GM23338 (cell line): ENCODE measurements around the gene OR8D4. TPM values are rescaled to one million over a fixed set of nuclear protein-coding genes. Genes with fewer than 3 reads are reported as not detected.

Experiments
- EZH2 ChIP-seq: fragments of 200-600 bp; sonication (generic); IDR thresholded peaks from one replicate; pipeline ENCODE4 v1.8.0; 2017; ENCODE audit warnings: antibody characterized with exemption, mild to moderate bottlenecking, low read depth; ENCODE audit not compliant: unreplicated experiment
- NANOG ChIP-seq: IDR thresholded peaks from 2 replicates; pipeline ENCODE4 v1.6.1; 2016; ENCODE audit warnings: antibody characterized with exemption, borderline replicate concordance
- POLR2AphosphoS5 ChIP-seq: IDR thresholded peaks from 2 replicates; pipeline ENCODE4 v1.6.1; 2016; ENCODE audit warnings: antibody characterized with exemption, low read depth
- STAT1 ChIP-seq: IDR thresholded peaks from one replicate; pipeline ENCODE4 v1.6.1; 2016; ENCODE audit warnings: antibody characterized with exemption; ENCODE audit not compliant: unreplicated experiment
- ZNF331 ChIP-seq: fragments of 250-450 bp; sonication (Bioruptor Pico); IDR thresholded peaks from 2 replicates; pipeline ENCODE4 v1.5.0; 2020; ENCODE audit warnings: low read depth, mild to moderate bottlenecking, moderate library complexity
- polyA plus RNA-seq: library from polyadenylated mRNA; unstranded; fragments of >200 nt; fragmentation: Nextera tagmentation; extraction: Ambion mirVana; gene quantifications from 2 replicates; pipeline ENCODE4 v1.2.1, GENCODE V29; 2016
- total RNA-seq: library from RNA; depleted of rRNA; stranded (reverse); fragments of >200 nt; shearing (Covaris generic); gene quantifications from 2 replicates; pipeline ENCODE4 v1.2.3, GENCODE V29; 2014
- TF ChIP-seq, protein P1 (sequence below): fragments of 250-450 bp; sonication (Bioruptor Pico); IDR thresholded peaks from 2 replicates; pipeline ENCODE4 v1.5.0; 2020; ENCODE audit warnings: mild to moderate bottlenecking, moderate library complexity
- TF ChIP-seq, protein P2 (sequence below): IDR thresholded peaks from 2 replicates; pipeline ENCODE4 v1.6.1; 2016; ENCODE audit warnings: antibody characterized with exemption
- TF ChIP-seq, protein P3 (sequence below): IDR thresholded peaks from one replicate; pipeline ENCODE4 v1.6.1; 2018; ENCODE audit warnings: antibody characterized with exemption; ENCODE audit not compliant: unreplicated experiment

OR8D4 gene
- total and polyA plus RNA-seq, 2 experiments from 2014 or later: 0.14 TPM; not detected in 1

DNA sequence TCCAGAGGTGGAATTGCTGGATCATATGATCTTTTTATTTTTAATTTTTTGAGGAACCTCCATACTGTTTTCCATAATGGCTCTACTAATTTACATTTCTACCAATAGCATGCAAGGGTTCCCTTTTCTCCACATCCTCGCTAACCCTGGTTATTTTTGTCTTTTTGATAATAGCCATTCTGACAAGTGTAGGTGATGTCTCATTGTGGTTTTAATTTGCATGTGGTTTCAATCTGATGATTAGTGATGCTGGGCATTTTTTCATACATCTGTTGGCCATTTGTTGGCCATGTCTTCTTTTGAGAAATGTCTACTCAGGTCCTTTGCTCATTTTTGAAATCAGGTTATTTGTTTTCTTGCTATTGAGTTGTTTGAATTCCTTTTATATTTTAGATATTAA lies 22.1 kb downstream of the OR8D4 start (continued):
- TF ChIP-seq, protein P1, sequence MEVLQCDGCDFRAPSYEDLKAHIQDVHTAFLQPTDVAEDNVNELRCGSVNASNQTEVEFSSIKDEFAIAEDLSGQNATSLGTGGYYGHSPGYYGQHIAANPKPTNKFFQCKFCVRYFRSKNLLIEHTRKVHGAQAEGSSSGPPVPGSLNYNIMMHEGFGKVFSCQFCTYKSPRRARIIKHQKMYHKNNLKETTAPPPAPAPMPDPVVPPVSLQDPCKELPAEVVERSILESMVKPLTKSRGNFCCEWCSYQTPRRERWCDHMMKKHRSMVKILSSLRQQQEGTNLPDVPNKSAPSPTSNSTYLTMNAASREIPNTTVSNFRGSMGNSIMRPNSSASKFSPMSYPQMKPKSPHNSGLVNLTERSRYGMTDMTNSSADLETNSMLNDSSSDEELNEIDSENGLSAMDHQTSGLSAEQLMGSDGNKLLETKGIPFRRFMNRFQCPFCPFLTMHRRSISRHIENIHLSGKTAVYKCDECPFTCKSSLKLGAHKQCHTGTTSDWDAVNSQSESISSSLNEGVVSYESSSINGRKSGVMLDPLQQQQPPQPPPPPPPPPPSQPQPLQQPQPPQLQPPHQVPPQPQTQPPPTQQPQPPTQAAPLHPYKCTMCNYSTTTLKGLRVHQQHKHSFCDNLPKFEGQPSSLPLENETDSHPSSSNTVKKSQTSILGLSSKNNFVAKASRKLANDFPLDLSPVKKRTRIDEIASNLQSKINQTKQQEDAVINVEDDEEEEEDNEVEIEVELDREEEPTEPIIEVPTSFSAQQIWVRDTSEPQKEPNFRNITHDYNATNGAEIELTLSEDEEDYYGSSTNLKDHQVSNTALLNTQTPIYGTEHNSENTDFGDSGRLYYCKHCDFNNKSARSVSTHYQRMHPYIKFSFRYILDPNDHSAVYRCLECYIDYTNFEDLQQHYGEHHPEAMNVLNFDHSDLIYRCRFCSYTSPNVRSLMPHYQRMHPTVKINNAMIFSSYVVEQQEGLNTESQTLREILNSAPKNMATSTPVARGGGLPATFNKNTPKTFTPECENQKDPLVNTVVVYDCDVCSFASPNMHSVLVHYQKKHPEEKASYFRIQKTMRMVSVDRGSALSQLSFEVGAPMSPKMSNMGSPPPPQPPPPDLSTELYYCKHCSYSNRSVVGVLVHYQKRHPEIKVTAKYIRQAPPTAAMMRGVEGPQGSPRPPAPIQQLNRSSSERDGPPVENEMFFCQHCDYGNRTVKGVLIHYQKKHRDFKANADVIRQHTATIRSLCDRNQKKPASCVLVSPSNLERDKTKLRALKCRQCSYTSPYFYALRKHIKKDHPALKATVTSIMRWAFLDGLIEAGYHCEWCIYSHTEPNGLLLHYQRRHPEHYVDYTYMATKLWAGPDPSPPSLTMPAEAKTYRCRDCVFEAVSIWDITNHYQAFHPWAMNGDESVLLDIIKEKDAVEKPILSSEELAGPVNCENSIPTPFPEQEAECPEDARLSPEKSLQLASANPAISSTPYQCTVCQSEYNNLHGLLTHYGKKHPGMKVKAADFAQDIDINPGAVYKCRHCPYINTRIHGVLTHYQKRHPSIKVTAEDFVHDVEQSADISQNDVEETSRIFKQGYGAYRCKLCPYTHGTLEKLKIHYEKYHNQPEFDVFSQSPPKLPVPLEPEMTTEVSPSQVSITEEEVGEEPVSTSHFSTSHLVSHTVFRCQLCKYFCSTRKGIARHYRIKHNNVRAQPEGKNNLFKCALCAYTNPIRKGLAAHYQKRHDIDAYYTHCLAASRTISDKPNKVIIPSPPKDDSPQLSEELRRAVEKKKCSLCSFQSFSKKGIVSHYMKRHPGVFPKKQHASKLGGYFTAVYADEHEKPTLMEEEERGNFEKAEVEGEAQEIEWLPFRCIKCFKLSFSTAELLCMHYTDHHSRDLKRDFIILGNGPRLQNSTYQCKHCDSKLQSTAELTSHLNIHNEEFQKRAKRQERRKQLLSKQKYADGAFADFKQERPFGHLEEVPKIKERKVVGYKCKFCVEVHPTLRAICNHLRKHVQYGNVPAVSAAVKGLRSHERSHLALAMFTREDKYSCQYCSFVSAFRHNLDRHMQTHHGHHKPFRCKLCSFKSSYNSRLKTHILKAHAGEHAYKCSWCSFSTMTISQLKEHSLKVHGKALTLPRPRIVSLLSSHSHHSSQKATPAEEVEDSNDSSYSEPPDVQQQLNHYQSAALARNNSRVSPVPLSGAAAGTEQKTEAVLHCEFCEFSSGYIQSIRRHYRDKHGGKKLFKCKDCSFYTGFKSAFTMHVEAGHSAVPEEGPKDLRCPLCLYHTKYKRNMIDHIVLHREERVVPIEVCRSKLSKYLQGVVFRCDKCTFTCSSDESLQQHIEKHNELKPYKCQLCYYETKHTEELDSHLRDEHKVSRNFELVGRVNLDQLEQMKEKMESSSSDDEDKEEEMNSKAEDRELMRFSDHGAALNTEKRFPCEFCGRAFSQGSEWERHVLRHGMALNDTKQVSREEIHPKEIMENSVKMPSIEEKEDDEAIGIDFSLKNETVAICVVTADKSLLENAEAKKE (CRISPR knock-in tag): no peak
- TF ChIP-seq, protein P2, sequence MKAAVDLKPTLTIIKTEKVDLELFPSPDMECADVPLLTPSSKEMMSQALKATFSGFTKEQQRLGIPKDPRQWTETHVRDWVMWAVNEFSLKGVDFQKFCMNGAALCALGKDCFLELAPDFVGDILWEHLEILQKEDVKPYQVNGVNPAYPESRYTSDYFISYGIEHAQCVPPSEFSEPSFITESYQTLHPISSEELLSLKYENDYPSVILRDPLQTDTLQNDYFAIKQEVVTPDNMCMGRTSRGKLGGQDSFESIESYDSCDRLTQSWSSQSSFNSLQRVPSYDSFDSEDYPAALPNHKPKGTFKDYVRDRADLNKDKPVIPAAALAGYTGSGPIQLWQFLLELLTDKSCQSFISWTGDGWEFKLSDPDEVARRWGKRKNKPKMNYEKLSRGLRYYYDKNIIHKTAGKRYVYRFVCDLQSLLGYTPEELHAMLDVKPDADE: no peak
- TF ChIP-seq STAT1: no peak
- no peak for TF ChIP-seq NANOG
- no peak for TF ChIP-seq POLR2AphosphoS5
- no peak for TF ChIP-seq ZNF331
- TF ChIP-seq, protein P3, sequence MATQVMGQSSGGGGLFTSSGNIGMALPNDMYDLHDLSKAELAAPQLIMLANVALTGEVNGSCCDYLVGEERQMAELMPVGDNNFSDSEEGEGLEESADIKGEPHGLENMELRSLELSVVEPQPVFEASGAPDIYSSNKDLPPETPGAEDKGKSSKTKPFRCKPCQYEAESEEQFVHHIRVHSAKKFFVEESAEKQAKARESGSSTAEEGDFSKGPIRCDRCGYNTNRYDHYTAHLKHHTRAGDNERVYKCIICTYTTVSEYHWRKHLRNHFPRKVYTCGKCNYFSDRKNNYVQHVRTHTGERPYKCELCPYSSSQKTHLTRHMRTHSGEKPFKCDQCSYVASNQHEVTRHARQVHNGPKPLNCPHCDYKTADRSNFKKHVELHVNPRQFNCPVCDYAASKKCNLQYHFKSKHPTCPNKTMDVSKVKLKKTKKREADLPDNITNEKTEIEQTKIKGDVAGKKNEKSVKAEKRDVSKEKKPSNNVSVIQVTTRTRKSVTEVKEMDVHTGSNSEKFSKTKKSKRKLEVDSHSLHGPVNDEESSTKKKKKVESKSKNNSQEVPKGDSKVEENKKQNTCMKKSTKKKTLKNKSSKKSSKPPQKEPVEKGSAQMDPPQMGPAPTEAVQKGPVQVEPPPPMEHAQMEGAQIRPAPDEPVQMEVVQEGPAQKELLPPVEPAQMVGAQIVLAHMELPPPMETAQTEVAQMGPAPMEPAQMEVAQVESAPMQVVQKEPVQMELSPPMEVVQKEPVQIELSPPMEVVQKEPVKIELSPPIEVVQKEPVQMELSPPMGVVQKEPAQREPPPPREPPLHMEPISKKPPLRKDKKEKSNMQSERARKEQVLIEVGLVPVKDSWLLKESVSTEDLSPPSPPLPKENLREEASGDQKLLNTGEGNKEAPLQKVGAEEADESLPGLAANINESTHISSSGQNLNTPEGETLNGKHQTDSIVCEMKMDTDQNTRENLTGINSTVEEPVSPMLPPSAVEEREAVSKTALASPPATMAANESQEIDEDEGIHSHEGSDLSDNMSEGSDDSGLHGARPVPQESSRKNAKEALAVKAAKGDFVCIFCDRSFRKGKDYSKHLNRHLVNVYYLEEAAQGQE: no peak
- TF ChIP-seq EZH2: no peak
